ENCODE measurements around the gene AUTS2. TPM values are rescaled to one million over a fixed set of nuclear protein-coding genes. Genes with fewer than 3 reads are reported as not detected.

Gene AUTS2
- total and polyA plus RNA-seq, 7 experiments from 2014 or later, result 0.40 to 31.7 (median 4.2) TPM

GRCh38 chr7:70492625-70493024 lies 894.4 kb downstream of the AUTS2 start:
- intact Hi-C loops (cut with micrococcal nuclease), result no loop called here
- H3K27me3 Mint-ChIP-seq, result peaks cover 0 to under 1% (median 0%) of the 10 kb centered on the region in 5 donors
- Histone ChIP-seq H3K4me1 (ENCODE audit: control insufficient read depth in 2 of 2, insufficient read depth in 2 of 2, low read length in 2 of 2) (no peaks in the 10 kb centered on the region), H3K36me3 (ENCODE audit: control insufficient read depth in 2 of 3, insufficient read depth in 3 of 3, low read length in 3 of 3) (no peaks in the 10 kb centered on the region), H3K27ac (ENCODE audit: low read depth, low read length) (no peak overlapping the region), H3K4me3 (ENCODE audit: low read length) (no peak overlapping the region), H3K27me3 (ENCODE audit: control insufficient read depth in 2 of 2, insufficient read depth in 2 of 2, low read length in 2 of 2) (no peaks in the 10 kb centered on the region), H3K9me3 (ENCODE audit: control insufficient read depth in 2 of 3, low read length in 3 of 3) (no peaks in the 10 kb centered on the region)
- no peak overlapping the region for H3K27ac Mint-ChIP-seq
- POLR2A ChIA-PET, result no interaction called here
- H3K36me3 Mint-ChIP-seq, result peaks cover 0 to under 1% (median 0%) of the 10 kb centered on the region in 5 donors
- peaks cover 0 to 2% (median 0%) of the 10 kb centered on the region in 11 donors for H3K9me3 Mint-ChIP-seq
- H3K4me3 Mint-ChIP-seq, result no peak overlapping the region
- CTCF ChIA-PET, result no interaction called here
- H3K4me1 Mint-ChIP-seq, result no peaks in the 10 kb centered on the region
- no peak for DNase-seq
- no peak for ATAC-seq

GRCh38 chr7:70494225-70495032 lies 896.2 kb downstream of the AUTS2 start:
- Histone ChIP-seq H3K36me3 (ENCODE audit: control insufficient read depth in 2 of 3, insufficient read depth in 3 of 3, low read length in 3 of 3) (no peaks in the 10 kb centered on the region), H3K27me3 (ENCODE audit: control insufficient read depth in 2 of 2, insufficient read depth in 2 of 2, low read length in 2 of 2) (no peaks in the 10 kb centered on the region), H3K4me1 (ENCODE audit: control insufficient read depth in 2 of 2, insufficient read depth in 2 of 2, low read length in 2 of 2) (no peaks in the 10 kb centered on the region), H3K9me3 (ENCODE audit: control insufficient read depth in 2 of 3, low read length in 3 of 3) (no peaks in the 10 kb centered on the region), H3K27ac (ENCODE audit: low read depth, low read length) (no peak overlapping the region), H3K4me3 (ENCODE audit: low read length) (no peak overlapping the region)
- DNase-seq, result no peak
- intact Hi-C loops (cut with micrococcal nuclease), result no loop called here
- H3K36me3 Mint-ChIP-seq, result no peaks in the 10 kb centered on the region
- H3K4me1 Mint-ChIP-seq, result no peaks in the 10 kb centered on the region
- no peaks in the 10 kb centered on the region for H3K27me3 Mint-ChIP-seq
- no peak overlapping the region for H3K27ac Mint-ChIP-seq
- H3K9me3 Mint-ChIP-seq, result peaks cover 0 to 1% (median 0%) of the 10 kb centered on the region in 11 donors
- ATAC-seq, result no peak
- POLR2A ChIA-PET, result no interaction called here
- CTCF ChIA-PET, result no interaction called here
- H3K4me3 Mint-ChIP-seq, result no peak overlapping the region

- Mint-ChIP-seq H3K4me3 (no peak overlapping the region), H3K9me3 (peaks cover 0 to 1% (median 0%) of the 10 kb centered on the region in 11 donors), H3K36me3 (no peaks in the 10 kb centered on the region), H3K4me1 (no peaks in the 10 kb centered on the region), H3K27me3 (no peaks in the 10 kb centered on the region), H3K27ac (no peak overlapping the region)
- H3K27ac ChIP-seq (ENCODE audit: low read depth, low read length), result no peak overlapping the region
- no peaks in the 10 kb centered on the region for H3K36me3 ChIP-seq (ENCODE audit: control insufficient read depth in 2 of 3, insufficient read depth in 3 of 3, low read length in 3 of 3)
- CTCF ChIA-PET, result no interaction called here
- no peak for ATAC-seq
- H3K4me3 ChIP-seq (ENCODE audit: low read length), result no peak overlapping the region
- POLR2A ChIA-PET, result no interaction called here
- intact Hi-C loops (cut with micrococcal nuclease), result no loop called here
- H3K4me1 ChIP-seq (ENCODE audit: control insufficient read depth in 2 of 2, insufficient read depth in 2 of 2, low read length in 2 of 2), result no peaks in the 10 kb centered on the region
- no peaks in the 10 kb centered on the region for H3K9me3 ChIP-seq (ENCODE audit: control insufficient read depth in 2 of 3, low read length in 3 of 3)
- no peak for DNase-seq
- no peaks in the 10 kb centered on the region for H3K27me3 ChIP-seq (ENCODE audit: control insufficient read depth in 2 of 2, insufficient read depth in 2 of 2, low read length in 2 of 2)
Observed at GRCh38 chr7:70495033-70495376, 896.7 kb downstream of the AUTS2 start.

GRCh38 chr7:70497793-70498192 lies 899.5 kb downstream of the AUTS2 start:
- no peak overlapping the region for H3K4me3 ChIP-seq (ENCODE audit: low read length)
- no peak overlapping the region for H3K27ac ChIP-seq (ENCODE audit: low read depth, low read length)
- H3K9me3 Mint-ChIP-seq, result peaks cover 0 to 4% (median 0%) of the 10 kb centered on the region in 11 donors
- no peaks in the 10 kb centered on the region for H3K4me1 Mint-ChIP-seq
- no peaks in the 10 kb centered on the region for H3K27me3 Mint-ChIP-seq
- no peaks in the 10 kb centered on the region for H3K36me3 ChIP-seq (ENCODE audit: control insufficient read depth in 2 of 3, insufficient read depth in 3 of 3, low read length in 3 of 3)
- intact Hi-C loops (cut with micrococcal nuclease), result no loop called here
- H3K4me3 Mint-ChIP-seq, result no peak overlapping the region
- ChIA-PET CTCF (no interaction called here), POLR2A (no interaction called here)
- H3K4me1 ChIP-seq (ENCODE audit: control insufficient read depth in 2 of 2, insufficient read depth in 2 of 2, low read length in 2 of 2), result no peaks in the 10 kb centered on the region
- H3K27me3 ChIP-seq (ENCODE audit: control insufficient read depth in 2 of 2, insufficient read depth in 2 of 2, low read length in 2 of 2), result no peaks in the 10 kb centered on the region
- no peak for ATAC-seq
- H3K9me3 ChIP-seq (ENCODE audit: control insufficient read depth in 2 of 3, low read length in 3 of 3), result no peaks in the 10 kb centered on the region
- no peaks in the 10 kb centered on the region for H3K36me3 Mint-ChIP-seq
- H3K27ac Mint-ChIP-seq, result no peak overlapping the region
- DNase-seq, result no peak

- H3K27me3 Mint-ChIP-seq, result no peaks in the 10 kb centered on the region
- H3K27ac ChIP-seq (ENCODE audit: low read depth, low read length), result no peak overlapping the region
- no peak for ATAC-seq
- CTCF ChIA-PET, result no interaction called here
- no peaks in the 10 kb centered on the region for H3K27me3 ChIP-seq (ENCODE audit: control insufficient read depth in 2 of 2, insufficient read depth in 2 of 2, low read length in 2 of 2)
- H3K4me1 Mint-ChIP-seq, result no peaks in the 10 kb centered on the region
- peaks cover 0 to 3% (median 0%) of the 10 kb centered on the region in 11 donors for H3K9me3 Mint-ChIP-seq
- no peaks in the 10 kb centered on the region for H3K36me3 Mint-ChIP-seq
- no peak overlapping the region for H3K4me3 ChIP-seq (ENCODE audit: low read length)
- H3K36me3 ChIP-seq (ENCODE audit: control insufficient read depth in 2 of 3, insufficient read depth in 3 of 3, low read length in 3 of 3), result no peaks in the 10 kb centered on the region
- no peaks in the 10 kb centered on the region for H3K9me3 ChIP-seq (ENCODE audit: control insufficient read depth in 2 of 3, low read length in 3 of 3)
- no peak overlapping the region for H3K27ac Mint-ChIP-seq
- no peak overlapping the region for H3K4me3 Mint-ChIP-seq
- POLR2A ChIA-PET, result no interaction called here
- no peaks in the 10 kb centered on the region for H3K4me1 ChIP-seq (ENCODE audit: control insufficient read depth in 2 of 2, insufficient read depth in 2 of 2, low read length in 2 of 2)
- DNase-seq, result no peak
- intact Hi-C loops (cut with micrococcal nuclease), result no loop called here
Observed at GRCh38 chr7:70498232-70498992, 900.1 kb downstream of the AUTS2 start.

- DNase-seq, result no peak
- H3K27me3 ChIP-seq (ENCODE audit: control insufficient read depth in 2 of 2, insufficient read depth in 2 of 2, low read length in 2 of 2), result no peaks in the 10 kb centered on the region
- Mint-ChIP-seq H3K4me1 (no peaks in the 10 kb centered on the region), H3K4me3 (no peak overlapping the region), H3K27me3 (no peaks in the 10 kb centered on the region), H3K27ac (no peak overlapping the region), H3K9me3 (peaks cover 0 to 3% (median 0%) of the 10 kb centered on the region in 11 donors), H3K36me3 (no peaks in the 10 kb centered on the region)
- CTCF ChIA-PET, result no interaction called here
- no peaks in the 10 kb centered on the region for H3K36me3 ChIP-seq (ENCODE audit: control insufficient read depth in 2 of 3, insufficient read depth in 3 of 3, low read length in 3 of 3)
- ATAC-seq, result no peak
- no peaks in the 10 kb centered on the region for H3K9me3 ChIP-seq (ENCODE audit: control insufficient read depth in 2 of 3, low read length in 3 of 3)
- no peak overlapping the region for H3K27ac ChIP-seq (ENCODE audit: low read depth, low read length)
- POLR2A ChIA-PET, result no interaction called here
- intact Hi-C loops (cut with micrococcal nuclease), result no loop called here
- no peaks in the 10 kb centered on the region for H3K4me1 ChIP-seq (ENCODE audit: control insufficient read depth in 2 of 2, insufficient read depth in 2 of 2, low read length in 2 of 2)
- no peak overlapping the region for H3K4me3 ChIP-seq (ENCODE audit: low read length)
Observed at GRCh38 chr7:70500261-70500660, 902.0 kb downstream of the AUTS2 start.

All from naive thymus-derived CD4-positive, alpha-beta T cell (primary cell).